ENCODE results near the gene EFS. TPM values are rescaled to one million over a fixed set of nuclear protein-coding genes. Genes with fewer than 3 reads are reported as not detected.

Gene EFS
- total RNA-seq, 2 experiments from 2014 or later, result not detected

- CTCF ChIA-PET, result no interaction called here
These were observed 18.1 kb downstream of the EFS start for GRCh38 chr14:23346693-23347405.

DNA sequence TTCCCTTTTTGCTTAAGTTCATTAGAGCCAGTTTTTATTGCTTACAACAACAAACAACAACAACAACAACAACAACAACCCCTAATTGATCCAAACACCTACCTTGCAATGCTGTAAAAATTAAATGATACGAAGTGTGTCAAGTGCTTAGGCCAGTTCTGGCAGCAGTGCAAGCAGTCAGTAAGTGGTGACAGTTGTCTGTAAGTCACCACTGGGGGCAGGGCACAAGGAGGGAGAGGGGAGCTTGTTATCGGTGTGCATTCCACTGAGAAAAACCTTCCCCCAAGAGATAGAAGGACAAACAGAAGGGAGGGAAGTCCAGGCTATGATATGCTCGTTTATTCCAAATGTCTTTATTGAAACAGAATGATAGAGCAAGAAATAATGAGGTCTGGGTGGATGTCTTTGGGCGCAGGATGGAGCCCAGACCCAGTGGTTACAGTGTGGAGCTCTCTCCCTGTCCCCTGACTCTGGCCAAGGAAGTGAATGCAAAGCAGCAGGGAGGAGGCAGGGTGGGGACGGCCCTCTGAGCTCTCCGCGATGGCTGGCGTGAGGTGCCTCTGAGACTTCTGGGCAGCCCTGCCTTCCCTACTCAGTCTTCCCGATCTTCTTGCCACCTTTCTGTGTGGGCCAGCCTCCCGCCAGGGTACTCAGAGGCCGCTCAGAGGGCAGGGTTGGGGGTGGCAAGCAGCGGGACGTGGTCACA is 18.8 kb downstream of the EFS start:
- POLR2A ChIA-PET, result no interaction called here
- CTCF ChIA-PET, result interaction anchor here (0.6 to 0.9 kb wide), 3 partner anchors 20 to 254 kb away, joined by 3 to 5 read pairs (median 4); no protein-coding TSS in a partner anchor

More at GRCh38 chr14:23346693-23347405, 18.1 kb downstream of the EFS start:
- POLR2A ChIA-PET, result no interaction called here

DNA sequence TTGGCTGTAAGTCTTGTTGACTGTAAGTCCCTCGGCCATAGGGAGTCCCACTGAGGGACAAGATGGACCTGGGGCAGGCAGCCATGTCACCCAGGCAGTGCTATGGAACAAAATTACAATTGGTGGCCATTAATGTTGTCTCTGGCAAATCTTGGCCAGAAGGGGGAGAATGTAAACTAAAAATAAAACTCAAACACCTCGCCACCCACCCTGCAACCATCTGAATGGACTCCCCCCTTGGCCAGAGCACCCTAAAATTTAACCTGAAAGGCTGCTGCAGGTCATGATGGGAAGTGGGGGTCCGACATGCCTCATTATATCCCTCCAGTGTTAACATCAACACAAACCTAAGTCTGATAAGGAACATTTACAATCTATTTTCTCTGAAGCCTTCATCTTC is 20.5 kb downstream of the EFS start:
- ChIA-PET POLR2A (no interaction called here), CTCF (no interaction called here)

DNA sequence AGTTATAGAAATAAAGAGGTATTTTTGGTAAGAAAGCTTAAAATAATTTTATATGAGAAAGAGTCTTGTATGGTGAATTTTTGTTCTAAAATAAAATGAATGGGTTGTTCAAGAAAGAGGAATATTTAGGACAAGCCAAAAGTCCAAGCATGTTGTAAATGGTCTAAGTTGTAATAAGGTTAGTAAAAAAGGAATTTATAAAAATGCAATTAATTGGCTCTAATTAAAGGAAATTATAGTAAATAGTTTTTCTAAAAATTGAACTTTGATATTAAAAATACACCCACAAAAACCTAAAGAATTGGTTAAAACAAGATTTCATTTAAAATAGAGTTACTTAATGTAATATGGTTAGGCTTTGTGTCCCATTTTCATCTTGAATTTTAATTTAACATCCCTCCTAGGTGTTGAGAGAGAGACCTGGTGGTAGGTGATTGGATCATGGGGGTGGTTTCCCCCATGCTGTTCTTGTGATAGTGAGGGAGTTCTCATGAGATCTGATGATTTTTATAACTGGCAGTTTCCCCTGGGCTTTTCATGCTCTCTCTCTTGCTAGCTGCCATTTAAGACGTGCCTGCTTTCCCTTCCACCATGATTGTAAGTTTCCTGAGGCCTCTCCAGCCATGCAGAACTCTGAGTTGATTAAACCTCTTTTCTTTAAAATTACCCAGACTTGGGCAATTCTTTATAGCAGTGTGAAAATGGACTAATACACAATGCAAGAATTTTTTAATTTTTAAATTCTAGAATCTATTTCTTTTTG is 25.3 kb downstream of the EFS start:
- ChIA-PET POLR2A (no interaction called here), CTCF (interaction anchor here (1.1 kb wide), 1 partner anchor 10 kb away, joined by 3 read pairs; no protein-coding TSS in a partner anchor)

GRCh38 chr14:23335623-23336022 is 29.3 kb downstream of the EFS start:
- ChIA-PET POLR2A (no interaction called here), CTCF (interaction anchor here (2.3 kb wide), 1 partner anchor 44 kb away, joined by 7 read pairs; no protein-coding TSS in a partner anchor)

DNA sequence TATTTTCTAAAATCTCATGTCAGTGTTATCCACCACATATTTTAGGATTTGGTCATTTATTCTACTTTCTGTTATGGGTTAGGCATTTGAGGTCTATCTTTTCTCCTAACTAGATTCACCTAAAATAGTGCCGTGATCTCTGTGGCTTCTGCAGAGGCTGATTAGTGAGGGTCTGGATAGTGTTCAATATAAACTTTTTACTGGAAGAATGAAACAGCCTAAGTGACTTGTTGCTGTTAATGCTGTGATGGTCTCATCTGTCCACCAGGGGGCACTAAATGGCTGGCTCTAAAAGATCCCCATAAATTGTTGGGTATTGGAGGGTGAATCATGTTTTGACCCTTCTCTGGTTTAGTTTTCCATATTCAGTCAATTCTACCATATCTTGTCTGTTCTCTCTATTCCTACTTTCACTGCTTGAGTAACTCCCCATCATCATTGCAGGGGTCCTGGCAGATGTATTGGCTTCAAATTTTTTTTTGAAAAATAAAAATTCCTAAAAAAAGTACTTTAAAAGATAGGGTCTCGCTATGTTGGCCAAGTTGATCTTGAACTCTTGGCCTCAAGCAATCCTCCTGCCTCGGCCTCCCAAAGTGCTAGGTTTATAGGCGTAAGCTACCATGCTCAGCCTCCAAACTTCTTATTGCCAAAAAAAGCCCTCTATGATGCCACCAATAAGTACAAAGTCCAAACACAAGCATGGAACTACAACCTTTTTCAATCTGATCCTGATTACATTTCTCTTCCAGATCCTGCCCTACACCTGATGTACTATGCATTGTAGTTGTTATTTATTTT is 36.8 kb downstream of the EFS start:
- POLR2A ChIA-PET, result no interaction called here
- CTCF ChIA-PET, result interaction anchor here (1.0 to 6.8 kb wide), 2 partner anchors 52 to 54 kb away, joined by 3 to 40 read pairs; no protein-coding TSS in a partner anchor

DNA sequence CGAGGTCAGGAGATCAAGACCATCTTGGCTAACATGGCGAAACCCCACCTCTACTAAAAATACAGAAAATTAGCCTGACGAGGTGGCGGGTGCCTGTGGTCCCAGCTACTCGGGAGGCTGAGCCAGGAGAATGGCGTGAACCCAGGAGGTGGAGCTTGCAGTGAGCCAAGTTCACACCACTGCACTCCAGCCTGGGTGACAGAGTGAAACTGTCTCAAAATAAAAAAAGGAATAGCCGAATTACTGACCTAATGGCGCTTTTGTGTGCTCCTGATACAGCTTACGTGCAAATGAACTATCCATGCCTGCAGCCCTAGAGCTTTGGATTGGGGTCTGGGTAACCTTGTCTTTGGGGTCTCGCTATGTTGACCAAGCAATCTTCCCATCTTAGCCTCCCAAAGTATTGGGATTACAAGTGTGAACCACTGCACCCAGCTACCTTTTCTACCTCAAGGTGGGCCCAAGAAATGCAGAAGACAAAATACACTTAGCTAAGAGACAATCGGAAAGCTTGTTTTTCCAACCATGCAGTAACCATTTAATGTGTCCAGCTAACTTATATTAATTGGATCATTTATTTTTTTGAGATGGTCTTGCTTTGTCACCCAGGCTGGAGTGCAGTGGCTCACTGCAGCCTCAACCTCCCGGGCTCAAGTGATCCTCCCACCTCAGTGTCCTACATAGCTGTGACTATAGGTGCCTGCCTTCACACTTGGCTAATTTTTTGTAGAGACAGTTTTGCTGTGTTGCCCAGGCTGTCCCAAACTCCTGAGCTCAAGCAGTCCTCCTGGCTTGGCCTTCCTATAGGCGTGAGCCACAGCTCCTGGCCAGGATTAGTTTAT is 38.3 kb downstream of the EFS start:
- POLR2A ChIA-PET, result interaction anchor here (0.7 to 1.2 kb wide), 3 partner anchors 22 to 32 kb away, joined by 5 to 7 read pairs (median 6); partner anchors contain the start of gene PPP1R3E

DNA sequence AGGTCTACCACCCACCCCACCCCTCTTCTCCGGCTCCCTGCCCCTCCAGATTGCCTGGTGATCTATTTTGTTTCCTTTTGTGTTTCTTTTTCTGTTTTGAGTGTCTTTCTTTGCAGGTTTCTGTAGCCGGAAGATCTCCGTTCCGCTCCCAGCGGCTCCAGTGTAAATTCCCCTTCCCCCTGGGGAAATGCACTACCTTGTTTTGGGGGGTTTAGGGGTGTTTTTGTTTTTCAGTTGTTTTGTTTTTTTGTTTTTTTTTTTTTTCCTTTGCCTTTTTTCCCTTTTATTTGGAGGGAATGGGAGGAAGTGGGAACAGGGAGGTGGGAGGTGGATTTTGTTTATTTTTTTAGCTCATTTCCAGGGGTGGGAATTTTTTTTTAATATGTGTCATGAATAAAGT is 39.2 kb downstream of the EFS start:
- CTCF ChIA-PET, result interaction anchor here (1.4 to 6.8 kb wide), 3 partner anchors 20 to 55 kb away, joined by 3 to 40 read pairs (median 4); no protein-coding TSS in a partner anchor

More for the DNA sequence above, 38.3 kb downstream of the EFS start:
- CTCF ChIA-PET, result interaction anchor here (0.6 to 6.8 kb wide), 5 partner anchors 19 to 214 kb away, joined by 3 to 40 read pairs (median 3); no protein-coding TSS in a partner anchor

GRCh38 chr14:23324993-23325392 is 40.0 kb downstream of the EFS start:
- ChIA-PET POLR2A (no interaction called here), CTCF (interaction anchor here (6.8 kb wide), 1 partner anchor 56 kb away, joined by 40 read pairs; no protein-coding TSS in a partner anchor)

More for the DNA sequence above, 39.2 kb downstream of the EFS start:
- POLR2A ChIA-PET, result interaction anchor here (0.6 to 1.1 kb wide), 3 partner anchors 21 to 631 kb away, joined by 4 to 7 read pairs (median 5); no protein-coding TSS in a partner anchor

DNA sequence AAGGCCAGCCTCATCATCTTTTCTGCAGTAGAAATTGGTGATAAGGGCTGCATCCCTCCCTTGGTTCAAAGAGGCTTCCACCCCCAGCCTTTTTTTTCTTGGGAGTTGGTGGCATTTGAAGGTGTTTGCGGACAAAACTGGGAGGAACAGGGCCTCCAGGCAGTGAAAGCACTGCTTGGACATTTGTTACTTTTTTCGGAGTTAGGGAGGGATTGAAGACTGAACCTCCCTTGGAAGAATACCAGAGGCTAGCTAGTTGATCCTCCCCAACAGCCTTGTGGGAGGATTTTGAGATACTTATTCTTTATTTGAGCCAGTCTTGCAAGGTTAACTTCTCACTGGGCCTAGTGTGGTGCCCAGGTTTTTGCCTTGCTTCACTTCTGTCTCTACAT is 40.5 kb downstream of the EFS start:
- CTCF ChIA-PET, result interaction anchor here (6.8 kb wide), 1 partner anchor 56 kb away, joined by 40 read pairs; no protein-coding TSS in a partner anchor
- POLR2A ChIA-PET, result no interaction called here

DNA sequence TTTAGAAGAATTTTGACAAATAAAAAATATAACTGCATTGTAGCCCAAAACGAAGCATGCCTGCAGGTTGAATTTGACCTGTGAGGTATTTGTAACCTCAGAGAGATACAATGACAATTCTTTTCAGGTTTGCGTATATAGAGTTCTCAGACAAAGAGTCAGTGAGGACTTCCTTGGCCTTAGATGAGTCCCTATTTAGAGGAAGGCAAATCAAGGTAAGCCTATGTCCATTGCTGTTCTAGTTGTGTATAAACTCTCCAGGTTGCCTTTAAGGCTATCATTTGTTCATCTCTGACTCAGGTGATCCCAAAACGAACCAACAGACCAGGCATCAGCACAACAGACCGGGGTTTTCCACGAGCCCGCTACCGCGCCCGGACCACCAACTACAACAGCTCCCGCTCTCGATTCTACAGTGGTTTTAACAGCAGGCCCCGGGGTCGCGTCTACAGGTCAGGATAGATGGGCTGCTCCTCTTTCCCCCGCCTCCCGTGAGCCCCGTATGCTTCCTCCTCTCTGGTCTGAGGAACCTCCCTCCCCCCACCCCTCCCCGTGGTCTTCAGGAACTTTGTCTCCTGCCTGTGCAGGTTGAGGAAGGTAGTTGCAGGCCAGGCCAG is 41.0 kb downstream of the EFS start:
- POLR2A ChIA-PET, result interaction anchor here (1.0 kb wide), 1 partner anchor 21 kb away, joined by 4 read pairs; the partner anchor contains the start of gene PPP1R3E

GRCh38 chr14:23322568-23323517 is 42.1 kb downstream of the EFS start:
- POLR2A ChIA-PET, result interaction anchor here (1.0 to 2.9 kb wide), 3 partner anchors 20 to 37 kb away, joined by 4 to 73 read pairs (median 19); partner anchors contain the start of genes HOMEZ and PPP1R3E

More for the DNA sequence above, 41.0 kb downstream of the EFS start:
- CTCF ChIA-PET, result interaction anchor here (6.8 to 7.1 kb wide), 2 partner anchors 22 to 57 kb away, joined by 40 to 47 read pairs; partner anchors contain the start of gene PPP1R3E

GRCh38 chr14:23321572-23322547 is 43.1 kb downstream of the EFS start:
- POLR2A ChIA-PET, result interaction anchor here (1.0 to 2.9 kb wide), 7 partner anchors 11 to 227 kb away, joined by 3 to 73 read pairs (median 7); partner anchors contain the start of genes ACIN1, BCL2L2, C14orf119 and HOMEZ

More at GRCh38 chr14:23322568-23323517, 42.1 kb downstream of the EFS start:
- CTCF ChIA-PET, result interaction anchor here (1.1 to 7.1 kb wide), 6 partner anchors 14 to 245 kb away, joined by 3 to 47 read pairs (median 7); partner anchors contain the start of genes HOMEZ and PPP1R3E

More at GRCh38 chr14:23321572-23322547, 43.1 kb downstream of the EFS start:
- CTCF ChIA-PET, result interaction anchor here (1.1 to 7.1 kb wide), 7 partner anchors 13 to 245 kb away, joined by 3 to 47 read pairs (median 5); partner anchors contain the start of genes HOMEZ and PPP1R3E
